ENCODE data around the gene TAF4B.
"Not testable (repeated sequence)": the region's sequence is repeated elsewhere in the genome, so short reads cannot be mapped to it uniquely, and the experiment has no call there.

Gene TAF4B

DNA sequence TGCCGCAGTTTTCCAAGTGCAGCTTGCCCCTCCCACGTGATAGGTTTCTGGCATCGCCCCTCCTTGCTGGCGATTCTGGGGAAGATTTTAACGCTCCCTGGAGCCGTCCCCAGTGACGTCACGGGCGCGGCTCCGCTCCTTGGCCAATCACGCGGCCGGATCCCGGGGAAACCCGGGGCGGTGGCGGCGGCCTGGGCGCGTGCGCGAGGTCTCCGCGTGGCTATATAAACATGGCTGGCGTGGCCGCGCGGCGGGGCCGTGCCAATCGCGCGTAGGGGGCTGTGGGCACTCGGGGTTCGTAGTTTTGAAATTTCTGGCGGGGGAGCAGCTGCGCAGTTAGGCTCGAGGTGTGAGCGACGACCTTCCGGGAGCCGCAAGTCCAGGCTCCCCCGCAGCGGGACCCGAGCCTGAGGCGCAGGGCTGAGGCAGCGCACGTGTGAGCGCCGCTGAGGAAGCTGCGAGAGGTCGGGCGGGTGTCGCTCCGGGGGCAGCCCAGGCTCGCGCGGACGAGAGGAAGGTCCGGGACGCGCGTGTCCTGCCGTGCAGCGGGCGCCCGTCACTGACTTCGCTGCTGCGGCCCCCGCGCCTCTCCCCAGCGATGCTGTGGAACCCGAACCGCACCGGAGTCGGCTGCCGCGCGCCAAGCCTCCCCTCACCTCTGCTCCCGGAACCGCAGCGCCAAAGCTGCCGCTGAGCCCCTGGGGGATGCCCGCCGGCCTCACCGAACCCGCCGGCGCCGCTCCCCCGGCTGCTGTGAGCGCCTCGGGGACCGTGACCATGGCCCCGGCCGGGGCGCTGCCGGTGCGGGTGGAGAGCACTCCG is at the start of gene TAF4B:
Gene TAF4B, plus strand, starts transcription at position 217 of the 822 bp plus-strand sequence. Its CDS starts 489 bp downstream, at position 706.
- peak; percentile 91 for DNase-seq

DNA sequence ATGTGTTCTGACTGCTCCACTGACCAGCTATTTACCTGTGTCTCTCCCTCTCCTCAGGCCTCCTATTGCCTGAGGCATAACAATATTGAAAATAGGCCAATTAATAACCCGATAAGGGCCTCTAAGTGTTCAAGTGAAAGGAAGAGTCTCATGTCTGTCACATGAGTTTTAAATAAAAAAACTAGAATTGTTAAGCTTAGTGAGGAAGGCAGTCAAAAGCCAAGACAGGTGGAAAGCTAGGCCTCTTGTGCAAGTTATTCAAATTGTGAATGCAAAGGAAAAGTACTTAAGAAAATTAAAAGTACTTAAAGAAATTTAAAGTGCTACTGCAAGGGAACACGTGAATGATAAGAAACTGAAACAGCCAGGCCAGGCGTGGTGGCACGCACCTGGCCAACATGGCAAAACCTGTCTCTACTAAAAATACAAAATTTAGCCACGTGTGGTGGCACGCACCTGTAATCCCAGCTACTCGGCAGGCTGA is 44.9 kb upstream of the TAF4B start:
- no peak for DNase-seq

DNA sequence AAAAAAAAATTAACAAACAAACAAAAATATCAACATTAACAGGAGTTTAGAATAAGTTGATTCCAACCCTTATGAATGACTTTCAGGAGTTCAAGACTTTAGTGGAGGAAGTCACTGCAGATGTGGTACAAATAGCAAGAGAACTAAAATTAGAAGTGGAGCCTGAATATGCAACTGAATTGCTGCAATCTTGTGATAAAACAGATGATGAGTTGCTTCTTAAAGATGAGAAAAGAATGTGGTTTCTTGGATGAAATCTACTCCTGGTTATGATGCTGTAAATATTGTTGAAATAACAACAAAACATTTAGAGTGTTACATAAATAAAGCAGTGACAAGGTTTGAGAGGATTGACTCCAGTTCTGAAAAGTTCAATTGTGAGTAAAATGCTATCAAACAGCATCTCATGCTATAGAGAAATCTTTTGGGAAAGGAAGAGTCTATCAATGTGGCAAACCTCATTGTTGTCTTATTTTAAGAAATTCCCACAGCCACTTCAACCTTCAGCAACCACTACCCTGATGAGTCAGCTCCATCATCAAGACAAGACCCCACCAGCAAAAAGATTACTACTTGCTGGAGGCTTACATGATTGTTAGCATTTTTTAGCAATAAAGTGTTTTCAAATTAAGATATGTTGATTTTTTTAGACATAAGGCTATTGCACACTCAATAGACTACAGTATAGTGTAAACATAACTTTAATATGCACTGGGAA is 42.7 kb upstream of the TAF4B start:
- no peak for DNase-seq

DNA sequence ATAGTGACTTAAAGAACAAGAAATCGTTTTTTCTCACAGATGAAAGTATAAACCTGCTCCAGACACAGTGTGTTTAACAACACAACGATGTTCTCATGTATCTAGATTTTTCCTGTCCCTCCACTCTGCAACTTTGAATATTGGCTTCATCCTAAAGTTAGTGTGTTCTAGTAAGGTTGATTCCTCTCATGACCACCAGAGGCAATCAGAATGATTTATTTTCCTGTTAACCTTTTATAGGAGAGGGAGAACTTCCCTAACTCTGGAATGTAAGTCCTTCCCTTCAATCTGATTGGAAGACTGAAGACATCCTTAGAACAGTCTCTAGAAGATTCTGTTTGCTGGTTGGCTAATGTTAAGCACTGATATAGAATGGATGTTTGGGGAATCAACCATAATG is 41.0 kb upstream of the TAF4B start:
- DNase-seq = peak; percentile 7

DNA sequence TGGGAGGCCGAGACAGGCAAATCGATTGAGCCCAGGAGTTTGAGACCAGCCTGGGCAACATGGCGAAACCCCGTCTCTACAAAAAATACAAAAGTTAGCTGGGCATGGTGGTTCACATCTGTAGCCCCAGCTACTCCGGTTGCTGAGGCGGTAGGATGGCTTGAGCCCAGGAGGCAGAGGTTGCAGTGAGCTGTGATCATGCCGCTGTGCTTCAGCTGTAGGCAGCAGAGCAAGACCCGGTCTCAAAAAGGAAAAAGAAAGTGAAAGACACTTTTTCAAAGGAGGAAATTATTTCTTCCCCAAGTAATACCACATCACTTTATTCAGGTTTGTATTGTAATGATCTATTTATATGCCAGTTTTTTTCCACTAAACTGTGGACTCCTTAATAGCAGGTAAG is 35.7 kb upstream of the TAF4B start:
- no peak for DNase-seq

- no peak for DNase-seq
Observed at GRCh38 chr18:26192233-26192632, 34.0 kb upstream of the TAF4B start.

DNA sequence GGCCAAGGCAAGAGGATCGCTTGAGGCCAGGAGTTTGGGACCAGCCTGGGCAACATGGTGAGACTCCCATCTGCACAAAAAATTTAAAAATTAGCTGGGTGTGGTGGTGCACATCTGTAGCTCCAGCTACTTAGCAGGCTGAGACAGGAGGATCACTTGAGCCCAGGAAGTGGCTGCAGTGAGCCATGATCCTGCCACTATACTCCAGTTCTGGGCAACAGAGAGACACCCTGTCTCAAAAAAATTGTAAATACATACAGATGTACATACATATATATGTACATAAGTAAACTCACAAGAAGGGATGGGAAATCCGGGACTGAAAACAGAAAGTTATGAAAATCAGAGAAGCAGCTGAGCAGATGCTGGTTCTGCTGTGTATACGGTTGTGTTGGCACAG is 29.6 kb upstream of the TAF4B start:
- no peak for DNase-seq

DNA sequence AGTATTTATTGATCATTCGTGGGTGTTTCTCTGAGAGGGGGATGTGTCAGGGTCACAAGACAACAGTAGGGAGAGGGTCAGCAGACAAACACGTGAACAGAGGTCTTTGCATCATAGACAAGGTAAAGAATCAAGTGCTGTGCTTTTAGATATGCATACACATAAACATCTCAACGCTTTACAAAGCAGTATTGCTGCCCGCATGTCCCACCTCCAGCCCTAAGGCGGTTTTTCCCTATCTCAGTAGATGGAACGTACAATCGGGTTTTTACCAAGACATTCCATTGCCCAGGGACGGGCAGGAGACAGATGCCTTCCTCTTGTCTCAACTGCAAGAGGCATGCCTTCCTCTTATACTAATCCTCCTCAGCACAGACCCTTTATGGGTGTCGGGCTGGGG is 24.2 kb upstream of the TAF4B start:
- not testable (repeated sequence) for DNase-seq

DNA sequence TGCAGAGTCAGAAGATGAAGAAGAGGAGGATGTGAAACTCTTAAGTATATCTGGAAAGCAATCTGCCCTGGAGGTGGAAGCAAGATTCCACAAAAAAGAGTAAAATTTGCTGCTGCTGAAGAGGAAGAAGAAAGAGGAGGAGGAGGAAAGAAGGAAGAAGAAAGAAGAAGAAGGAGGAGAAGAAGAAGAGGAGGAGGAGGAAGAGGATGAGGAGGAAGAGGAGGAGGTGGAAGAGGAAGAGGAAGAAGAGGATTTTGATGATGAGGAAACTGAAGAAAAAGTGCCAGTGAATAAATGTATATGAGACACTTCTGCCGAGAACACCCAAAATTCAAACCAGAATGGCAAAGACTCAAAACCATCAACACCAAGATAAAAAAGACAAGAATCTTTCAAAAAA is 20.9 kb upstream of the TAF4B start:
- DNase-seq = no peak

- DNase-seq = no peak
Observed at GRCh38 chr18:26206488-26206887, 19.8 kb upstream of the TAF4B start.

DNA sequence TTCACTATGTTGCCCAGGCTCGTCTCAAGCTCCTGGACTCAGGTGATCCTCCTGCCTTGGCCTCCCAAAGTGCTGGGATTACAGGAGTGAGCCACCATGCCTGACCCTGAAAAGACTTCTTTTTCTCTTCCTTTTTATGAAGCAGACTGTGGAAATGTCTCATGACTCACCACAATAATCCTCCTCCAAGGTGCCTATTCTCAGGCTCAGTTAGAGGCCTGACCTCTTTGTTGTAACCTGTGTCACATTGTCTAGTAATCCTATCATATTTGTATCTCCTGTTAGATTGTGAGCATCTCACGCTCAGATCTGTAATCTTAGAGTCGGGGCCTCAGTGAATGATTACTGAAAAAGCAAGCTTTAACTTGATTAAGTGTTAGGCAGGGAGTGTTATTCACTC is 18.3 kb upstream of the TAF4B start:
- no peak for DNase-seq

DNA sequence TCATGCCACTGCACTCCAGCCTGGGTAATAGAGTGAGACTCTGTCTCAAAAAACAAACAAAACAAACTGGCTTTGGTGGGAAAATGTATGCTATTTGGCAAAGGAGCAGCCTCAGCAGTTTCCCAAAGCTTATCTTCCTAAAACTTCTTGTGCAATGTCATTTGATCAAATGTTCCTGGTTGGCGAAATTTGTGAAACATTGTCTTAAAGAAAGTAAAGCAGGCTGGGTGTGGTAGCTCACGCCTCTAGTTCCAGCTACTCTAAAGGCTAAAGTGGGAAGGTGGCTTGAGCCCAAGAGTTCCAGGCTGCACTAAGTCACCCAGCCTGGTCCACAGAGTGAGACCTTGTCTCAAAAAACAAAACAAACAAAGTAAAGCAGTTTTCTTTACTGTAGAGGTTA is 17.3 kb upstream of the TAF4B start:
- no peak for DNase-seq

DNA sequence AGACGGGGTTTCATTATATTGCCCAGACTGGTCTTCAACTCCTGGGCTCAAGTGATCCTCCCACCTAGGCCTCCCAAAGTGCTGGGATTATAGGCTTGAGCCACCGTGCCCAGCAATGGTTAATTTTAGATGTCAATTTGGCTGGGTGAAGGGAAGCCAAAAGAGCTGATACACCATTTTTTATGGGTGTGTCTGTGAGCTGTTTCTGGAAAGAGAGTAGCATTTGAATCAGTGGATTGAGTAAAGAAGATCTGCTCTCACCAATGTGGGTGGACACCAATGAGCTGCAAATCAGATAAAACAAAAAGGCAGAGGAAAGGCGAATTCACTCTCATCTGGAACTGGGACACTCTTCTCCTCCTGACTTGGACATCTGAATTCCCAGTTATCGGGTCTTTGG is 16.1 kb upstream of the TAF4B start:
- no peak for DNase-seq

GRCh38 chr18:26215247-26215970 is 10.8 kb upstream of the TAF4B start:
- no peak for DNase-seq

- no peak for DNase-seq
Observed at GRCh38 chr18:26225022-26225693, 1.1 kb upstream of the TAF4B start.

GRCh38 chr18:26225915-26226228 is 373 bp upstream of the TAF4B start:
- DNase-seq = no peak

DNA sequence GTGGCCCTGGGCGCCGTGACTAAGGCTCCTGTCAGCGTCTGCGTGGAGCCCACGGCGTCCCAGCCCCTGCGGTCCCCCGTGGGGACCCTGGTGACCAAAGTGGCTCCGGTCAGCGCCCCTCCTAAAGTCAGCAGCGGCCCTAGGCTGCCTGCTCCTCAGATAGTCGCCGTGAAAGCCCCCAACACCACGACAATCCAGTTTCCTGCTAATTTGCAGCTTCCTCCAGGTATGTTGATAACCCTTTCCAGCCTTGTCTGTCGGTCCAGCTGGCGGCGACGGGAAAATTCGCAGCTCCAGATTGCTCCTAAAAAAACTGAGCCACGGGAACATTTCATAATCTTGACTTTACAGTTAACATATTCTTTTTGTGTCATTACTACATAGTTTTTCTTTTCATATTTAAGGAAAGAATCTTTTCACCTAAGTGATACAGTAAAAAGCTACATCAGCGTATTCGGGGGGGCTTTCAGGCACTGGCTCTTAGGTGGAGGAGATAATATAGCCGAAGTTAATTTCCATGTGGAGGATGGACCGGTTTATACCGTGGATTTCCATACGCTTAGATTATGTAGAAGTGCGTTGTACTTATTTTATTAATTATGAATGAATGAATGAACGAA is 916 bp downstream of the TAF4B start:
- no peak for DNase-seq

DNA sequence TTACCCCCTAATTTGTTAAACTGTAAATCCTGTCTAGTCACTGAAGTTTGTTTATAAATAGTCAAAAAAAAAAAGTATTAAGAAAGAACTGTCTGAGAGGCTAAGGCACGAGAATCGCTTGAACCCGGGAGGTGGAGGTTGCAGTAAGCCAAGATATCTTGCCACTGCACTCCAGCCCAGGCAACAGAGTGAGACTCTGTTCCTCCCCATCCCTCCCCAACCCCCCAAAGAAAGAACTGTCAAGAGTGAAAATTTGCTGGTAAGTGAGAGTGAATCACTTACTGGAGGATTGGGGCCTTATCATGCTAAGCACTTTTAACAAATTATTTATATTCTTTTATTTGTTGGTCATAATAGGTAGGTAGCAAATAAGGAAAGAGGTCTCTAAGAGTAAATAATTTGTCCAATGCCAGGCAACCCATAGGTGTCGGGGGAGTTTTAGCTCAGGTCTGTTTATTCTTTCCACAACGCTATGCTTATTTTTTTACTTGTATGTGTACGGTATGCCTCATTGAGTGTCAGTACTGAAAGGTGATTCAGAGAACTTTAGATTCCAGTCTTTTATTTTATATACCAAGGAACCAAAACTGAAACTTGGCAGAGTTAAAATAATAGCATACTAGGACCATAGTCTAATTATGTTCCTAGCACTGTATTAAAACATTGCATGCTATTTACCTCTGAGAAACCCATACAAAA is 2.5 kb downstream of the TAF4B start:
- no peak for DNase-seq

- DNase-seq = no peak
Observed at GRCh38 chr18:26230497-26230896, 4.3 kb downstream of the TAF4B start.

DNA sequence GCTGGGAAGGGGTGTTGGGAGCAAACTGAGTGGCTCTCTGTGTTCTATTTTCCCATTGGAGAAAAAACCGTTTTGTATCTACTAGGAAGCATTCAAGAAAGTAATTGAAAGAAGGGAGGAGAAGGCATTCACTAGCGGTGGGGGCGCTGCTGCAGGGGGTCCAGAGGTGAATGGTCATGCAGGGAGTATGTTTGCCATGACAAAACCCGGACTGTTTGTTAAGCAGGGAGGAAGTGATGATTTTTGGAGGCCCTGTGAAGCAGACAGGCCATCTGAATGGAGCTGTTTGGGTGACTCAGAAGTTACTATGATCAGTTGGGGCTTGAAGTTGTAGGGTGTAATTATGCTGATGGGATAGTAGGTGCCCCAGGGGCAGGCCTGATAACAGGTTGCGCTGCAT is 7.0 kb downstream of the TAF4B start:
- no peak for DNase-seq

- DNase-seq = not testable (repeated sequence)
Observed at GRCh38 chr18:26237363-26237762, 11.1 kb downstream of the TAF4B start.

GRCh38 chr18:26238718-26239117 is 12.5 kb downstream of the TAF4B start:
- not testable (repeated sequence) for DNase-seq

Data from HCEC 1CT (cell line).